Amniotic stem cell (primary cell): ENCODE results near the gene PTPRM.

ENCODE experiments used
- DNase-seq: peaks from one replicate; lab custom pipeline; 2025; lab: John Stamatoyannopoulos, UW

Gene PTPRM

DNA sequence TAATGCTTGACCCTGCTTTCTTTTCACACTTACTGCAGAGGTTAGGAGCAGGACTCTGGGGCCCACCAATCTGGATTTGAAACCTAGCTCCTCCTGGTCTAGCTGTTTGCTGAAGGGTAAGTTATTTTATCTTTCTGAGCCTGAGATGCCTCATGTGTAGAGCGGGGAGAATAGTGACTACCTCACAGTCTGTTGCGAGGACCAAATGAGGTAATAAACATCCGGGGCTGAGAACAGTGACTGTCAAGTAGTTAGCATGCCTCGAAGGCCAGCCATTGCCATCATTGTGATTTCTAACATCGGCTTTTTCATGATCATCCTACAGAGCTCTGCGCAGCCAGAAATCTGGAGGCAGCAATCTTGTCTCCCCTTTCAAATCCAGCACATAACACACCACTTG is 32.9 kb downstream of the PTPRM start:
- DNase-seq: no peak

DNA sequence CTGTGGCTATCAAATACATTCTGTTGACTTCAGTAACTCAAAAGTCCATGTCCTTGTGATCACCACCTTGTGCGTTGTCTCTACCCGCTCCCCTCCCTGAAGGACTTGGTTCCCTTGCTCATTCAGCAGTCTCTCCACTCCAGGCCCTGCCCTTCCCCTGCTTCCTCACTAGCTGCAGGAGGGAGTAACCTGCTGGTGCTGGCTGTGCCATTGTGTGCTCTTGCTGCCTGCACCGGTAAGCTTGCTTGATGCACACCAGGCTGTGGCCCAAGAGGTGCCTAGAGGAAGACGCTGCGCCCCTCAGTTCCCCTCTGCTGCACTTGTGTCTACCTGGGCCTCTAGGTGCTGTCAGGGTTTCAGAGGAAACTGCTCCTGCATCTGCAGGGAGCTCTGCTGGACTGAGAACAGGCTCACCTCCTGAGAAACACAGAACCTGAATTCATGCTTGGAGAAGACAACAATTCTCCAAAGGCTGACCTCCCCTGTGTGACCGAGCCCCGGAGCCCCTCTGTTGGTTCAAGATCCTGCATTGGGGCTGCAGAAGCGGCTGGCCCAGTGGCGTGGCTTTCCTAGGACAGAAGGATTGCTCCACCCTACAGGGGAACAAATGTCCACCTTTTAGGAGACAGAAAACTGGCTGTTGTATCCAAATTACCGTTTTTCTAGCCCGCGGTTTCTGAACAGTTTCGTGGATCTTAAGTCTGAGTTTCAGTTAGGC is 33.6 kb downstream of the PTPRM start:
- DNase-seq: no peak

DNA sequence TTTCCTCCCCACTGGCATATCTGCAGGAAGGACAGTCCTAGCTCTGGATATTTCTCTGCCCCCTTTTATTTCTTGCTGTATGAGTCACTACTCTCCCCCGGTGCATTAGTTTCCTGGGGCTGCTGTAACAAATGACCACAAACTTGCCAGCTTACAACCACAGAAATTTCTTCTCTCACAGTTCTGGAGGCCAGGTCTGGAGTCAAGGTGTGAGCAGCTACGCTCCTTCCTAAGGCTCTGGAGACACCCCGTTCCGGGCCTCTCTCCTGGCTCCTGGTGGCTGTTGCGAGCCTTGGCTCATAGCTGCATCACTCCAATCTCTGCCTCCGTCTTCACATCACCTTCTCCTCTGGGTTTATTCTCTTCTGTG is 34.1 kb downstream of the PTPRM start:
- DNase-seq: no peak

DNA sequence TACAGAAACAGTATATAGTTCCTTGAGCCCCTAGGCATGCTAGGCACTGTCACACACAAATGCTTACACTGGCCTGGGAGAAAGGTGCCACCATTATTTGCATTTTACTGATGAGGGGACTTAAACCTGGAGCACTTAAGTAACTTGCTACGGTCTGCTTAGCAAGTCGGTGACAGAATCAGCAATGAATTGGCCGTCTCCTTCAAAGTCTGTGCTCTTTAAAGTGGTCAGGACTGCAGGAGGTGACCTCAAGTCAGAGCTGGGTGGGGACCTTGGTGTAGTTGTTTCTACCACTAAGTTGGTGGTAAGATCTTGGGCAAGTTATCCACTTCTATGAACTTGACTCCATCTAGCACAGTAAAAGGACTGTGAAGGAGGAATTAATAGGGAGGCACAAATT is 34.8 kb downstream of the PTPRM start:
- DNase-seq: no peak

DNA sequence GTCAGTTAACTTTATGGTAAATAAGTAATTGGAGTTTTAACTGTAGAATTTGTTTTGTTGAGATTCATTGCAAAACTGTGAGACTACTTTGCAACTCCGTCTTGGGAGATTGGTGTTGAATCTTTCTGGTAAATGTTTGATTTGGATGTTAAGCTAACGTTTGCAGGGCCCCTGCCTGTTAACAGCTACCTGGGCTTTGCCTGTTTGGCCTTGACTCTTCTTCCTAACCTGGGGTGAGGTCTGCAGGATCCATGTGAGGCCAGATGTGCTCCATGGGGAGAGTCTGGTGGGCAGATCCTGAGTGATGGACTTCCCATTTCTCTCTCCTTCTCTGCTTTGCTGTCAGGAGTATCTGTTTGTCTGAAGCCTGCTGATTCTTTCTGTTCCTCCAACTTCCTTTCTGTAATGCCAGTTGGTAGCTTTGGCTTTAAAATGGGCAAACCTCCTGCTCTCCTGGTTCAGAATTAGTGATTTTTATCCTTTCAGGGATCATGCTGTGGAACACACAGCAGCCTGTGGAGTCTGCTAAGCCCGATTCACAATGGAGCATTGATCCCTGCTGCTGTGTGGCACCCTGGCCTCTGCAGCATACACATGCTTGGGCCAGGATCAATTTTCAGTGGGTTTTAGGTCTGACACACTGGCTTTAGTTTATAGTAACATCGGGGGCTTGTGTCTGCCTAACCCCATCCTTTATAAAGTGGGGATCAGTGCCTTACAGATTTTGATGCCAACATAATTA is 36.3 kb downstream of the PTPRM start:
- no peak for DNase-seq

DNA sequence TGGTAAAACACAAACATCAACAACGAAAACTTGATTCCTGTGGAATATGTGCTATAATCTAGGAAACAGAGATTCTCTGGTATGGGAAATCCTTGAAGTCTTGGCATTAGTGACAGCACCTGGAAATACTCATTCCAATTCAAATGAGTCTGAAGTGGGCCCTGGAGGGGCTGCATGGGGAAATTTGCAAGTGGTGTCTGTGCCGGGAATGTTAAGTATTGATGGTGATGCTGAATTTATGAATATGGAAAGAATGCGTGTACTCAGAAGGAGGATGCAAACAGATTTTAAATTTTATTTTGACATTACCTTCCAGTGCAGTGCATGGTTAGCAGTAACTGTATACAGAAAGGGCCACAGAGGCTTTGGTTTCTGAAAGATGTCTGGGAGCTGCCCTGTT is 37.2 kb downstream of the PTPRM start:
- DNase-seq: no peak

DNA sequence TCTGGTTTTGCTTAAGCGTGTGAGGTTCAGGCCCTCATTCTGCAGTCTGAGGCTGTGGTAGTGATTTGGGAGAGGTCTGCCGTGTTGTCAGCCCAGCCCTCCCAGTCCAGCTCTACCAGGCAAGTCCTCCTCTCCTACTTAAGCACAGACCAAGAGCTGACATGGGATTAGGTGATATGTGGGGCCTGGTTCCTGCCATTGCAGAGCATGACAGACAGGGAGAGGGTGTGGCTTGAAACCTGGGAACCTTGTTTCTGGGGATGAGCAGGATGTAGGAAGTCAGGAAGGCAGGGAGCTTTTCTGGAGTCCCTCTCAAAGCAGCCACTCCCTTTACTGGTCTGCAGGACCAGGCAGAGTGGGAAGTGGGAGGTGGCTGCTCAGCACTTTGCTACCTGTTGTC is 38.6 kb downstream of the PTPRM start:
- no peak for DNase-seq

DNA sequence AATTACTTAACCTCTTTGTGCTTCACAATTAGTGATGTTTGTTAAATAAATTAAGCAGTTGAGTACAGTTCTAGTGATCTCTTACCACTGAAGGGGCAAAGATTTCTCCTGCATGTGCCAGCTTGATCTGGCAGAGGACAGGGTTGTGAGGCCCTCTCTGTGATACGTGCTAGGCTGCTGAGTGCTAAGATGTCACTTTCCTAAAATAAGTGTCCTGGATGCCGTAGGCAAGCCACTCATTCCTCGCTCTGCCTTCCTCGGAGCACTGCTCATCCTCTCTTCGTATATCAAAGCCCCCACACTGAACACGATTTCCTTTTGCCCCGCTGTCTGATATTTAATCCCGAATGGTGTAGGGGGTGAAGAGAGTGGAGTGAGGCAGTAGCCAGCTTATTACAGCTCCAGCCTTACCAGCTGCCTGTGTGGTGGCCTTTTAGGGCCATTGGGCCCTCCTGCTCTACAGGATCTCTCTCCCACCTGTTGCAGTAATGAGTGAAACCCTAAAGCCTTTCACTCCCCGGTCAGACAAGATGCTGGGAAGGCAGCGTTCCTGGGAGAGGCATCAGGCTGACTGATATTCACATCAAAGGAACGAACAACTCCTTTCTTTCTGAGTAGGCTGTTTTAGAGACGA is 40.5 kb downstream of the PTPRM start:
- no peak for DNase-seq

DNA sequence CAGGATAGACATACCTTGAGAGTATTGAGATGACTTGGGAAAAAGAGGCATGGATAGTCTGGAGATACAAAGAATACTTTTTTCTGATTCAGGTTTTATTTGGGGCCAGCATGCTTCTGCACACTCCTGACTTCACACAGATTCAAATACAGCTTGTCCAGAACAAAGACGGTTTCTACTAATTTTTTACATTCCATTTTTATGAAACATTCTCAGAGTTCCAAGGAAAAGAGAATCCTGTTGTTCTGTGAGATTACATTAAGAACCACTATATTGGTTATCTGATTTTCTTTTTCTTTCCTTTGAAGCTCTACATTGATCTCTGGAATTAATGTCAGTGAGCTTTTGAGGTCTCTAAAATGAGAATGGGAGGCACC is 41.0 kb downstream of the PTPRM start:
- no peak for DNase-seq

DNA sequence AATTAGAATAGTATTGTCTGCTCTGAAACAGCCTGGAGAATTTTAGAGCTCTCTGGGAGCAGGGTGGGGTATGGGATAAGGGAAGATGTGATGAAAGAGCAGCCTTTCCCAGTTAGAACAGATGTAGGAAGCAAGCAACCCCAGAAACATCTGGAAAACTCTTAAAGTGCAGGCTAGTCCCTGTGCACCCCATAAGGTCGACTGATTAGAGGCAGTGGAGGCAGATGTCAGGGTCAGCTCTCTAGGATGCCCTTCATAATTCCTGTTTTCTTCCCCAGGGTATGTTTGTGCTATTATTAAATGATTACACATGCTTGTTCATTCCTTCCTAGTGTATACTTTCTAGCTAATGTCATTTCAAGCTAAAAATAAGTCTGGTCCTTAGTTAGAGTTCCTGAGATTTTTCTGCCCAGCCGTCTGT is 41.7 kb downstream of the PTPRM start:
- no peak for DNase-seq

DNA sequence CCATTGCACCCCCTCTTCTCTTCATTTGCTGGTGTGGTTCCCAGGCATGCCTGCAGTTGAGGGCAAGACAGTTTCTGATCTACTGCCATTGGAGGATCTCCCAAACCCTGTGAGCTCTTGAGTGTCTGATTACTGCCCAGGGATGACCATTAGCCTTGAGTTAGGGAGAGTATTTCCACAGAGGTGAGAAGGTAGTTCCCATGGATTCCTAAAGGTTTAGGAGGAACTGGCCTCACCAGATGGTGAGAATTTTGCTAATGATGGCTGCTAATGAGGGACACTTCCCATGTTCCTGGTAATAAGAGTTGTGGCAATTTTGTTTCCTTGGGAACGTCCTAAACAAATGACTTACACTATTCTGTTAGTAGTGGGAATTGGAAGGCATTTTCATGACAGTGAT is 42.5 kb downstream of the PTPRM start:
- no peak for DNase-seq

DNA sequence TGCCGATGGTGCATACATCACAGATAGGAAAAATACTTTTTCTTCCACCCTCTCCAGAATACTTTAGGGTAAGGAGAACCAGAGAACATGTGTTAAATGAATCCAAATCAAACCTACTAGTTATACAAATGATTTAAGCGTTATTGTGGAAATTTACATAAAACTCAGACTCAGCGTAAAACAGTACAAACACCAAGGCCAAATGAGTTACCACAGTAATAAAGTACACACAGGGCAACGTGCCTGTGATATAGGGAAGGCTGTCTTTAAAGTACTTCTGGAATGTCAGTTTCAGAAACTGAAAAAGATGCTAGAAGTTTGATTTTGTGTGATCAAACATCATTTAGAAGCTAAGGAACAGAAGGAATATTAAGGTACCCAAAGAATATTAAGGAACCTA is 46.9 kb downstream of the PTPRM start:
- no peak for DNase-seq

DNA sequence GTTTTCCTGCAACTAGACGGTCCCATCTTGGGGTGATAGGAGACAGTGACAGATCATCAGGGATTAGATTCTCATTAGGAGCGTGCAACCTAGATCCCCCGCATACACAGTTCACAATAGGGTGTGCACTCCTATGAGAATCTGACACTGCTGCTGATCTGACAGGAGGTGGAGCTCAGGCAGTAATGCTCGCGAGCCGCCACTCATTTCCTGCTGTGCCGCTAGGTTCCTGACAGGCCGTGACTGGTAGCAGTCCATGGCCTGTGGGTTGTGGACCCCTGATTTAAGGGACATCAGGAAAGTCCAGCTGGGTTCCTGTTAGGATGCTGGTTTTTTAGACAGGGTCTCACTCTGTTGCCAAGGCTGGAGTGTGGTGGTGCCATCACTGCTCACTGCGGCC is 48.7 kb downstream of the PTPRM start:
- no peak for DNase-seq

DNA sequence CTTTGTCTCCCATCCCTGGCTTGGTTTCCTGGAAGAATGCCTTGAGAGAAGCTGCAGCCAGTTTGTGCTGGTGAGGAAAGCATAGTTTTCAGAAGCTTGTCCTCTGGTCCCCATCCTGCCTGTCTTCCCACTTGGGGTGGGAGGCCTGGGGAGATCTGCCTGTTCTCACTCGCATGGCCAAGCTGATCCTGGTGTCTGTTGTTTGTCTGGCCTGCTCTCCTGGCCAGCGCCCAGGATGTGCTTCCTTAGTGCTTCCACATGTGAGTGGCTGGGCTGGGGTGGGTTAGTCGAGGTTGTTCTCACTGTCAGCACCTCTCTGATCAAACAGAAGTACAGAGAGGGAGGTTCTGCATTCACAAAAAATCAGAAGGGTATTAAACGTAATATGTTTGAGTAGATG is 49.5 kb downstream of the PTPRM start:
- DNase-seq: no peak

DNA sequence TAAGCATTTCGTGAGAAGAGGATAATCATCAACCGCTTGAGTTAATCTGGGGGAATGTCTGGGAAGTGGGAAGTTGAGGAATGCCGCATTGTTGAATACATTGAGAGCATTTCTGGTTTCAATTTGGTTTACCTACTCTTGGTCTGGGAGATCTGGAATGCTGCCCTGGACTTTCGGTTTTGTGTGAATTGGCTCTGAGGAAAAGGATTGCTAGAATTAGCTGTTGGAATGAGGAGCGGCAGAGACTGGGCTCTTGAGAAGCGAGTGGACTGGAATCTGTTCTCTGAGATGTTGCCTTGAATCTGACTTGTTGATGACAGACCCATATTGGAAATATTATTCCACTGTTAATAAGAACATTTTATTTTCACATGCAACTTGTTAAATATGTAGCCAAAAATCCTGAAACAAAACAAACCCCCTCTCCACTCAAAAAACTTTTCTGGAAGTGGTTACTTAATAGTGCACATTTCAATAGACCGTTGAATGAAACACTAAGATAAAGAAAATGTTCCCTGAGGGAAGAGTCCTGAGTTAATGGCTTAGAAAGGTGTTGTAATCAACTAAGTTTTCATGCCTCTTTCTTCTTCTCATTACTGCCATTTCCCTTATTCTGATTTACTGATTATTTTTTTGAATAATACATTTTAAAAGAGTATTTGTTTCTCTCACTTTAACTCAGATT is 50.8 kb downstream of the PTPRM start:
- DNase-seq: peak; percentile 70

DNA sequence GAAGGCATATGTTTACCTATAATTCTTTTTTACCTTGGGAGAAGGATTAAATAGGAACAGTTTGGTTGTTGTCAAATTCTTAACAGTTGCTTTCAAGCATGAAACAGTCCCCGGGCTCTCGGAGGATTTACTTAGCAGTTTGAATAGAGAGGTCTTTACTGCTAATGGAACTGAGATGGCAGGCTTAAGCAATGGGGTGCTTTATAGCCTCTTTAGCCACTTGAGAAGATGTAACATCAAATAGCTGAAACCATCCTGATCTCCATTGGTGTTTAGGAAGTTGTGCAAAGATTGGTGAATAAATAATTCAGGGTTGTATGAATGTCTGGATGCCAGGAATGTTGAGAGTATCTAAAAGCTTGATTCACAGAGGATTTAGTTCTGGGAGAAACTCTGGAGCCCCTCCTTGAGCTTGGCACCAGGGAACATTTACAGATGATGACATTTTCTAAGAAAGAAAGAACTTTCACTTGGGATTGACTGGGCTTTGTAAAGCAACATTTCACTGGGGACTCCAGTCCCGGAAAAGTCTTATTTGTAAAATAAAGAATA is 51.9 kb downstream of the PTPRM start:
- no peak for DNase-seq

DNA sequence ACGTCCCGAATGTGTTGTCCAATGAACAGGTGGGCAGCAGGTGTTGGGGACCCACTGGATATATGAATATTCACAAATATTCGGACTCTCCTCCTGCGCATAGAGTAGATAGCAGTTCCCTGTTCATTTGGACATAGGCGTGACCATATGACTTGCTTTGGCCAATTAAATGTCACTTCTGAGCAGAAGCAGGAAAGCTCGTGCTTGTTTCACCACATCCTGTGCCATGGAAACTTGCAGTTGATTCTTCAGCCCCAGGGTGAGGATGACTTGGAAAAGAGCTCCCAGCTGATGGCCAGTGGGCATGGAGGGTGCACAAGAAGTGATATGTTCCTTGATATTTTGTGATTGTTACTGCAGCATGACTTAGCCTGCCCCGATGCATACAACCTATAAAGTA is 52.6 kb downstream of the PTPRM start:
- no peak for DNase-seq

DNA sequence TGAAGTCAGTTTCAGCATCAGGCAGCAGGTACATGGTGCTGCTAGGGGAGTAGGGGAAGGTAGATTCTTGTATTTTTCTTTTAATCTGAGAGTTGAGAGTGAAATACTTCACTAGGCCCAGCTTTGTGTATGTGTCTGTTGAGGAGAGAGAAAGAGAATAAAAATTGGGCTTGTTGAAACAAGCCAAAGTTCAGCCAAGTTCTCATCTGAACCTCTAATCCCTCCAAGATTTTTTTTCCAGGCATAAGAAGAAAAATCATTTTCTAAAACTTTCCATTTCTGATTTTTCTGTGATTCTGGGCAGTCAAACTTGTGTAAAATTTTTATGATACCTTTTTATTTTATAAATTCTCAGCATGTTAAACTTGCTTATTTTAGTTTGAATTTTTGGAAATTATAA is 55.6 kb downstream of the PTPRM start:
- DNase-seq: no peak

DNA sequence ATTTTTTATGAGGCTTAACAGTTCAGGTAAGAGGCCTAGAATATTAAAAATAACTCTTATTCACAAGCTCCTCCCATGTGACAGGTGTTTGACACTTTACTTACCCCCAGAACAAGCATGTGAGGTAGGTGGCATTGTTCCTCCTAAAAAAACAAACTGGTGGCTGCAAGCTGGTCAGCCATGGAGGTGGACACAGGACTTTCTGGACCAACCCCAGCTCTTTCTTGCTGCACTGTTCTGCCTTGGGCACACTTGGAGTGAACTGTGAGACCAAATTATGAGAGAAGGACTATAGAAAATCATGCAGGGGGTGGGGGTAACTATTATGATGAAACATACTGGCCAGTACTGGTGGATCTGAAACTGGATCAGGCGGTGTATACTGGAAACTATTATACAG is 56.6 kb downstream of the PTPRM start:
- DNase-seq: no peak

DNA sequence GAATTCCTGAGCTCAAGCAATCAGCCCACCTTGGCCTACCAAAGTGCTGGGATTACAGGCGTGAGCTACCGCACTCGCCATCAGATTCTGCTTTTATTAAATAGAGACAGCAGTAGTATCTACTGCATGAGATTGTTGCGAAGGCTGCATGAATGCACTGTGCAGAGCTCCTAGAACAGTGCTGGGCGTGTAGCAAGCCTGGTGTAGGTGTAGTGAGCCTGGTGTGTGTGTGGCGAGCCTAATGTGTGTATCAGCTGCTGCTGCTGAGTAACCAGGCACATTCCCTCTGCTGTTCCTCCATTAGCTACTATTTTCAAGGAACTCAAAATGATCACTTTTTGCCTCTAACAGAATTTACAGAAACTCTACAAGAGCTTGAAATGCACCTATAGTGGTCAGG is 57.6 kb downstream of the PTPRM start:
- DNase-seq: no peak

DNA sequence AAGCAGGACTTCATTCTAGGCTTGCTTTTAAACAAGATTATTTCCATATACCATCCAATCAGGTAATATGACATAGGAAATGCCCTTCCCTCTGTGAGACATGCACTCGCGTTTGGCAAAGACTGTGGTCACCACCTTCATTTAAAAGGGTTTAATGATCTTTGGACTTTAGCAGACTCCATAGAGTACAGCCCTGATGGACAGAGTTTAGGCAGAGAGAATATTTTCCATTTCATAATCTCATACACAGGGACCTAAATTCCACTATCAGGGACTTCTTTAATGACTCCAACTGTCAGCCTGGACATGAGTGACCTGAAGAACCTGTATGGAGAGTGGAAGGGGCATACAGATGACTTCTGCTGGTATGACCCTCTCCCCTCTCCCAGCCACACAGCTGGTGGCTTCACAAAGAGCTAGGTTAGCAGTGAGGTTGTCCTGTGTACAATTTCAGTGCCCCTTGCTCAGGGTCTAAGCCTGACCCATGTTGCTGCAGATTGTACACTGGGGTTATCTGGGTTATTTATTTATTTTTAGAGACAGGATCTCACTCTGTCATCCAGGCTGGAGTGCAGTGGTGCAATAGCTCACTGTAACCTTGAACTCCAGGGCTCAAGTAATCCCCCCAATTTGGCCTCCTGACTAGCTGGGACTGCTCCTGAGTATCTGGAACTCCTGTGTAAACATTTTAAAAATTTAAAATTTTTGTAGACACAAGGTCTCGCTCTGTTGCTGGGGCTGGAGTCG is 59.2 kb downstream of the PTPRM start:
- DNase-seq: no peak

DNA sequence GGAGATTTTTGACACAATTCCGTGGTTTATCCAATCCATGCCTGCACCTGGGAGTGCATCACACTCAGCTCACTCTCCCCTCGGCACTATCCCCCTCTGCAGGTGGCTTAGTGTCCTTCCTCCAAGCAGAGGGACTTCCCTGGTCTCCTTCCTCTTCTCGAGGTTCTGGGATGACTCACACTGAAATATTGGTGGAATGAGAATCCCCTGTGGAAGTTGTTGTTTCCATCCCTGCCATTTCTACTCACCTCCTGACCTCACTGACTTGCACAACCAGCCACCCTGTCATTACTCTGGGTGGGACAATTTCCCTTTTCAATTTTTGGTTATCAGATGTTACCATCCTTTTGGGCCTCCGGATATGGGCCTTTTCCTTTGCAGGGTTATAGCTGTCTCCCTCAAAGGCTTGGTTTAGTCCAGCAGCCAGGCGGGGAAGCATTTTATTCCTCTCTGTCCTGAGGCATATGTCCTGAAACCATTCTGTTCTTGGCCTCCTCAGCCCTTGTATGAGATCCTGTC is 59.9 kb downstream of the PTPRM start:
- DNase-seq: peak; percentile 11
